Upper lobe of right lung (tissue), 1 donor: Measurements from ENCODE around the gene NUP50. TPM values are rescaled to one million over a fixed set of nuclear protein-coding genes. Genes with fewer than 3 reads are reported as not detected.

ENCODE experiments used
- ATAC-seq: fragments of 200-7000 bp; cut with Tn5 transposase; one replicate; pipeline ENCODE4 v1.9.1; 2020; ENCODE audit warnings: mild to moderate bottlenecking, moderate library complexity
- DNase-seq: peaks from one replicate; pipeline ENCODE4 v3.0.0-alpha.2; 2020
- H3K27ac ChIP-seq: fragments of 200-600 bp; one replicate; pipeline ENCODE4 v1.8.0; 2022
- H3K27me3 ChIP-seq: fragments of 200-600 bp; one replicate; pipeline ENCODE4 v1.8.0; 2022; ENCODE audit warnings: mild to moderate bottlenecking
- H3K36me3 ChIP-seq: fragments of 200-600 bp; one replicate; pipeline ENCODE4 v1.8.0; 2022
- H3K4me1 ChIP-seq: fragments of 200-600 bp; one replicate; pipeline ENCODE4 v1.8.0; 2022
- H3K4me3 ChIP-seq: fragments of 200-600 bp; one replicate; pipeline ENCODE4 v1.8.0; 2022; ENCODE audit warnings: mild to moderate bottlenecking
- H3K9me3 ChIP-seq: fragments of 200-600 bp; one replicate; pipeline ENCODE4 v1.8.0; 2022
- CTCF ChIP-seq: fragments of 200-600 bp; IDR thresholded peaks from one replicate; pipeline ENCODE4 v1.8.0; 2022; ENCODE audit warnings: antibody characterized with exemption
- intact Hi-C: fragments of 100-400 bp; cut with DNase I; formaldehyde crosslinking; loops from one replicate; pipeline ENCODE4 v1.11.0; 2022
- total RNA-seq: library from RNA; stranded (reverse); fragmentation: NEBNext Ultra II Directional; extraction: Animal tissue kit (Norgen Biotek cat#: 25700); gene quantifications from one replicate; pipeline ENCODE4 v1.2.1, GENCODE V29; 2021
- donor health status: DM: no; HTN: yes; CAD: no; lungs with severe emphysema.

The NUP50 gene
- total RNA-seq, 1 donor from 2014 or later: 51.5 TPM

- intact Hi-C loops: no loop called here
- H3K27ac ChIP-seq: no peak overlapping the region
Observed at GRCh38 chr22:45208696-45208992, 44.9 kb downstream of the NUP50 start.

GRCh38 chr22:45208993-45209838, 45.5 kb downstream of the NUP50 start:
- H3K27ac ChIP-seq: no peak overlapping the region
- no peaks in the 10 kb centered on the region for H3K9me3 ChIP-seq
- DNase-seq (no peak), ATAC-seq (peak; percentile 13)
- intact Hi-C loops: no loop called here
- H3K4me3 ChIP-seq: no peak overlapping the region
- H3K36me3 ChIP-seq: peaks cover 9% of the 10 kb centered on the region
- peaks cover 18% of the 10 kb centered on the region for H3K4me1 ChIP-seq
- TF ChIP-seq CTCF: peak; percentile 56
- no peaks in the 10 kb centered on the region for H3K27me3 ChIP-seq

More at GRCh38 chr22:45208696-45208992, 44.9 kb downstream of the NUP50 start:
- TF ChIP-seq CTCF: no peak
- peaks cover 14% of the 10 kb centered on the region for H3K36me3 ChIP-seq
- DNase-seq (no peak), ATAC-seq (no peak)
- no peak overlapping the region for H3K4me3 ChIP-seq
- H3K9me3 ChIP-seq: no peaks in the 10 kb centered on the region
- H3K4me1 ChIP-seq: peaks cover 17% of the 10 kb centered on the region
- H3K27me3 ChIP-seq: no peaks in the 10 kb centered on the region

- Histone ChIP-seq H3K27ac (no peak overlapping the region), H3K36me3 (peaks cover 9% of the 10 kb centered on the region), H3K9me3 (no peaks in the 10 kb centered on the region), H3K27me3 (no peaks in the 10 kb centered on the region), H3K4me3 (no peak overlapping the region), H3K4me1 (peaks cover 18% of the 10 kb centered on the region)
- no peak for DNase-seq
- no peak for ATAC-seq
- TF ChIP-seq CTCF: no peak
- intact Hi-C loops: no loop called here
Observed at GRCh38 chr22:45210174-45210573, 46.4 kb downstream of the NUP50 start.

GRCh38 chr22:45210577-45210976, 46.9 kb downstream of the NUP50 start:
- intact Hi-C loops: no loop called here

GRCh38 chr22:45210991-45211390, 47.3 kb downstream of the NUP50 start:
- Histone ChIP-seq H3K4me1 (peaks cover 18% of the 10 kb centered on the region), H3K36me3 (peaks cover 9% of the 10 kb centered on the region), H3K27me3 (no peaks in the 10 kb centered on the region), H3K27ac (no peak overlapping the region), H3K4me3 (no peak overlapping the region), H3K9me3 (no peaks in the 10 kb centered on the region)
- TF ChIP-seq CTCF: no peak
- DNase-seq (no peak), ATAC-seq (no peak)
- intact Hi-C loops: no loop called here

More at GRCh38 chr22:45210577-45210976, 46.9 kb downstream of the NUP50 start:
- DNase-seq (peak; percentile 61), ATAC-seq (no peak)
- Histone ChIP-seq H3K27ac (no peak overlapping the region), H3K36me3 (peaks cover 9% of the 10 kb centered on the region), H3K9me3 (no peaks in the 10 kb centered on the region), H3K4me3 (no peak overlapping the region), H3K27me3 (no peaks in the 10 kb centered on the region), H3K4me1 (peaks cover 18% of the 10 kb centered on the region)
- no peak for TF ChIP-seq CTCF
